ENCODE results near the gene EYS. TPM values are rescaled to one million over a fixed set of nuclear protein-coding genes. Genes with fewer than 3 reads are reported as not detected.
"Not testable (repeated sequence)": the region's sequence is repeated elsewhere in the genome, so short reads cannot be mapped to it uniquely, and the experiment has no call there.

EYS gene
- polyA plus RNA-seq, 3 donors, result 0.21 to 0.90 (median 0.22) TPM

- whole genome bisulfite sequencing, 3 donors, result 86 to 92% (median 89%) methylated on average over 22 of the region's 22 CpGs
- no peak overlapping the region for H3K27ac ChIP-seq (ENCODE audit: low read depth, low read length)
Observed at GRCh38 chr6:65638047-65638831, 68.8 kb downstream of the EYS start.

- WGBS, 3 donors, result 79 to 88% (median 84%) methylated on average over 12 of the region's 12 CpGs
- no peak overlapping the region for H3K27ac ChIP-seq (ENCODE audit: low read depth, low read length)
Observed at GRCh38 chr6:65637289-65638046, 69.6 kb downstream of the EYS start.

- WGBS, 3 donors, result 79 to 91% (median 82%) methylated on average over 1 of the region's 1 CpG
- H3K27ac ChIP-seq (ENCODE audit: low read depth, low read length), result no peak overlapping the region
Observed at GRCh38 chr6:65633501-65633900, 73.5 kb downstream of the EYS start.

GRCh38 chr6:65631711-65632110 lies 75.3 kb downstream of the EYS start:
- no peak overlapping the region for H3K27ac ChIP-seq (ENCODE audit: low read depth, low read length)
- WGBS, 3 donors, result 62 to 76% (median 73%) methylated on average over 2 of the region's 2 CpGs

GRCh38 chr6:65627434-65627999 lies 79.5 kb downstream of the EYS start:
- 87 to 92% (median 87%) methylated on average over 28 to 33 of the region's 35 CpGs for WGBS, 3 donors
- H3K27ac ChIP-seq (ENCODE audit: low read depth, low read length), result not testable (repeated sequence)

- no peak overlapping the region for H3K27ac ChIP-seq (ENCODE audit: low read depth, low read length)
- WGBS, 3 donors, result 77 to 93% (median 84%) methylated on average over 5 of the region's 5 CpGs
Observed at GRCh38 chr6:65627015-65627414, 80.0 kb downstream of the EYS start.

GRCh38 chr6:65623566-65623965 lies 83.5 kb downstream of the EYS start:
- H3K27ac ChIP-seq (ENCODE audit: low read depth, low read length), result no peak overlapping the region
- WGBS, 3 donors, result 59 to 70% (median 68%) methylated on average over 2 of the region's 2 CpGs

- WGBS, 3 donors, result 87 to 88% (median 88%) methylated on average over 2 of the region's 2 CpGs
Observed at GRCh38 chr6:65610746-65611145, 96.3 kb downstream of the EYS start.

GRCh38 chr6:65595540-65595939 lies 111.5 kb downstream of the EYS start:
- WGBS, 3 donors, result 60 to 78% (median 75%) methylated on average over 4 of the region's 4 CpGs
- no peak overlapping the region for H3K27ac ChIP-seq (ENCODE audit: low read depth, low read length)

More at GRCh38 chr6:65610746-65611145, 96.3 kb downstream of the EYS start:
- no peak overlapping the region for H3K27ac ChIP-seq (ENCODE audit: low read depth, low read length)

GRCh38 chr6:65570340-65570739 lies 136.7 kb downstream of the EYS start:
- H3K27ac ChIP-seq (ENCODE audit: low read depth, low read length), result no peak overlapping the region
- WGBS, 3 donors, result 26 to 46% (median 38%) methylated on average over 1 of the region's 1 CpG

GRCh38 chr6:65569505-65569904 lies 137.5 kb downstream of the EYS start:
- WGBS, 3 donors, result 58 to 83% (median 76%) methylated on average over 2 of the region's 2 CpGs
- H3K27ac ChIP-seq (ENCODE audit: low read depth, low read length), result no peak overlapping the region

- WGBS, 3 donors, result 63 to 79% (median 78%) methylated on average over 7 of the region's 7 CpGs
- not testable (repeated sequence) for H3K27ac ChIP-seq (ENCODE audit: low read depth, low read length)
Observed at GRCh38 chr6:65569056-65569455, 138.0 kb downstream of the EYS start.

- 61 to 85% (median 85%) methylated on average over 3 of the region's 3 CpGs for WGBS, 3 donors
- H3K27ac ChIP-seq (ENCODE audit: low read depth, low read length), result no peak overlapping the region
Observed at GRCh38 chr6:65566117-65566516, 140.9 kb downstream of the EYS start.

GRCh38 chr6:65558071-65558470 lies 149.0 kb downstream of the EYS start:
- no peak overlapping the region for H3K27ac ChIP-seq (ENCODE audit: low read depth, low read length)
- WGBS, 3 donors, result 76 to 93% (median 84%) methylated on average over 6 of the region's 6 CpGs

GRCh38 chr6:65557224-65557623 lies 149.8 kb downstream of the EYS start:
- 70 to 91% (median 90%) methylated on average over 6 of the region's 6 CpGs for WGBS, 3 donors
- H3K27ac ChIP-seq (ENCODE audit: low read depth, low read length), result no peak overlapping the region

GRCh38 chr6:65546894-65547293 lies 160.1 kb downstream of the EYS start:
- WGBS, 3 donors, result 62 to 84% (median 76%) methylated on average over 3 of the region's 3 CpGs
- no peak overlapping the region for H3K27ac ChIP-seq (ENCODE audit: low read depth, low read length)

- 87 to 100% (median 95%) methylated on average over 2 of the region's 2 CpGs for WGBS, 3 donors
- H3K27ac ChIP-seq (ENCODE audit: low read depth, low read length), result no peak overlapping the region
Observed at GRCh38 chr6:65545920-65546319, 161.1 kb downstream of the EYS start.

- 85 to 95% (median 94%) methylated on average over 1 of the region's 1 CpG for WGBS, 3 donors
- no peak overlapping the region for H3K27ac ChIP-seq (ENCODE audit: low read depth, low read length)
Observed at GRCh38 chr6:65538644-65539043, 168.4 kb downstream of the EYS start.

- 93 to 98% (median 98%) methylated on average over 2 of the region's 2 CpGs for WGBS, 3 donors
- H3K27ac ChIP-seq (ENCODE audit: low read depth, low read length), result no peak overlapping the region
Observed at GRCh38 chr6:65537600-65537999, 169.4 kb downstream of the EYS start.

Data from adipose tissue (tissue), 3 donors.